T-cell (primary cell): ENCODE data around the gene SEPSECS. TPM values are rescaled to one million over a fixed set of nuclear protein-coding genes. Genes with fewer than 3 reads are reported as not detected.

Source experiments
- ATAC-seq, 4 experiments: fragments of 200-7000 bp in 3 of 4; fragments of 150-1000 bp in 1 of 4; cut with Tn5 transposase; replicated peaks in 1 of 4; 1 replicate in 3 of 4; 2 replicates in 1 of 4; pipeline ENCODE4 v1.10.0; 2021; ENCODE audit warnings: moderate library complexity in 3 of 4, mild to moderate bottlenecking in 2 of 4, moderate number of reproducible peaks in 1 of 4
- CTCF ChIA-PET, 2 donors: fragments of 300-600 bp; sonication (Branson Sonifier 250); formaldehyde crosslinking; loops; one replicate each; lab custom pipeline; 2022; ENCODE audit warnings: antibody characterized with exemption in 2 of 2; lab: Charles Lee
- POLR2A ChIA-PET, 2 donors: fragments of 300-600 bp; sonication (Branson Sonifier 250); formaldehyde crosslinking; loops; one replicate each; lab custom pipeline; 2022; ENCODE audit warnings: antibody characterized with exemption in 2 of 2; lab: Charles Lee
- DNase-seq, 35 experiments: peaks; one replicate each; pipeline versions ENCODE4 v3.0.0 to v3.0.0-alpha.2; 2013 to 2023
- H3K27ac ChIP-seq: one replicate; pipeline ENCODE4 v1.5.1; 2013; ENCODE audit warnings: low read length
- H3K27me3 ChIP-seq, 2 experiments: replicated peaks in 1 of 2; 1 replicate in 1 of 2; 2 replicates in 1 of 2; pipeline versions ENCODE4 v1.6.1 to v1.7.0; 2013; ENCODE audit warnings: low read length in 1 of 2, mixed read lengths in 1 of 2; ENCODE audit not compliant: control insufficient read depth in 2 of 2, insufficient read depth in 2 of 2; ENCODE audit errors: extremely low read depth in 1 of 2
- H3K36me3 ChIP-seq, 2 donors: 1 replicate in 1 of 2; 2 replicates in 1 of 2; pipeline versions ENCODE4 v1.6.1 to v1.7.0; 2013; ENCODE audit warnings: low read length in 1 of 2; ENCODE audit not compliant: control insufficient read depth in 2 of 2, insufficient read depth in 1 of 2; ENCODE audit errors: extremely low read depth in 1 of 2
- H3K4me1 ChIP-seq, 2 experiments: 1 replicate in 1 of 2; 2 replicates in 1 of 2; pipeline versions ENCODE4 v1.6.1 to v1.7.0; 2013; ENCODE audit warnings: low read length in 2 of 2, mixed read lengths in 1 of 2; ENCODE audit not compliant: insufficient read depth in 2 of 2, control insufficient read depth in 1 of 2; ENCODE audit errors: extremely low read depth in 1 of 2
- H3K4me3 ChIP-seq, 2 donors: 1 replicate in 1 of 2; 2 replicates in 1 of 2; pipeline versions ENCODE4 v1.5.1 to v1.7.0; 2013; ENCODE audit warnings: mild to moderate bottlenecking in 2 of 2, low read length in 1 of 2, moderate library complexity in 1 of 2; ENCODE audit not compliant: control insufficient read depth in 1 of 2; ENCODE audit errors: extremely low read depth in 1 of 2
- H3K9me3 ChIP-seq: 2 replicates; pipeline ENCODE4 v1.7.0; 2013
- H3K27ac Mint-ChIP-seq, 2 donors: one replicate each; pipeline ENCODE4 v1.8.0; 2020 to 2021; ENCODE audit warnings: mild to moderate bottlenecking in 2 of 2, mixed read lengths in 2 of 2
- H3K27me3 Mint-ChIP-seq, 2 donors: one replicate each; pipeline ENCODE4 v1.8.0; 2021 to 2022; ENCODE audit warnings: mixed read lengths in 2 of 2
- H3K36me3 Mint-ChIP-seq: one replicate; pipeline ENCODE4 v1.8.0; 2021; ENCODE audit warnings: mixed read lengths
- H3K4me1 Mint-ChIP-seq, 3 donors: one replicate each; pipeline ENCODE4 v1.8.0; 2020 to 2022; ENCODE audit warnings: mixed read lengths in 3 of 3, mild to moderate bottlenecking in 1 of 3
- H3K4me3 Mint-ChIP-seq, 3 donors: one replicate each; pipeline ENCODE4 v1.8.0; 2020 to 2022; ENCODE audit warnings: mild to moderate bottlenecking in 3 of 3, mixed read lengths in 3 of 3, moderate library complexity in 3 of 3
- H3K9me3 Mint-ChIP-seq, 3 donors: one replicate each; pipeline ENCODE4 v1.8.0; 2020 to 2022; ENCODE audit warnings: mixed read lengths in 3 of 3
- WGBS: methylation state at CpG from one replicate; pipeline ENCODE4 v1.1.5; 2013; ENCODE audit warnings: missing lambda C conversion rate; ENCODE audit not compliant: insufficient coverage; 5-methylcytosine and 5-hydroxymethylcytosine counted together
- total RNA-seq, 35 experiments: library from RNA in 6 of 35; stranded (reverse) in 6 of 35; fragments of 120-200 nt in 1 of 35; gene quantifications; one replicate each; pipeline versions ENCODE4 v1.2.1 to v1.2.4 and lab custom pipeline; 2013 to 2026

Gene SEPSECS
- total RNA-seq, 5 donors from 2014 or later (not counting 1 experiment from before 2014, with no cell fraction given), result 12.4 to 16.2 (median 15.0) TPM

DNA sequence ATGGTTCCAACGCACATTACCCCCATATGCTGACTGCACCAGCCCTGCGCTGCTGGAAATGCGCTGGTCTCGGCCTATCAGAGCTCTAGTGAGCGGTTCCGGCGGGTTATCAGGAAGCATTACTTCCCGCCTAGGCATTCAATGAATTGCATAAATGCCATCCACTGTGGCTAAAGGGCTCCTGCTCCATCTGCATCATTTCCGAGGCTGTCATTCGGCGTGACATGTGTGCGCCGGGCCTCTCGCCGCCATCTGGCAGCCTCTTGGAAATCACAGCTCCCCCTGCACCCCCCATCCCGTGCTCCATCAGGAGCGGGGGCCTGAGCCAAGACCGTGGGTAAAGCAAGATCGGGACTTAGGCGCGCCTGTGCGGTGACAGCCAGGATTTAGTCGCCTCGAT is 64.4 kb downstream of the SEPSECS start:
- Mint-ChIP-seq H3K4me3 (no peak overlapping the region), H3K27me3 (peaks cover 8 to 16% of the 10 kb centered on the region in 2 donors), H3K27ac (no peak overlapping the region), H3K4me1 (peaks cover 0 to 7% (median 2%) of the 10 kb centered on the region in 3 donors), H3K36me3 (no peaks in the 10 kb centered on the region), H3K9me3 (peaks cover 5 to 9% (median 7%) of the 10 kb centered on the region in 3 donors)
- Histone ChIP-seq H3K36me3 (no peaks in the 10 kb centered on the region), H3K27ac (no peak overlapping the region), H3K27me3 (peaks cover 0 to 22% of the 10 kb centered on the region in 2 experiments), H3K4me3 (no peak overlapping the region), H3K9me3 (no peaks in the 10 kb centered on the region), H3K4me1 (no peaks in the 10 kb centered on the region)
- POLR2A ChIA-PET, result no interaction called here
- ATAC-seq (no peak), DNase-seq (no peak)
- CTCF ChIA-PET, result interaction anchor here in 1 of 2 donors (0.5 kb wide), 1 partner anchor 87 kb away, joined by 3 read pairs; no protein-coding TSS in a partner anchor
- 93% methylated on average over 23 of the region's 24 CpGs for WGBS

DNA sequence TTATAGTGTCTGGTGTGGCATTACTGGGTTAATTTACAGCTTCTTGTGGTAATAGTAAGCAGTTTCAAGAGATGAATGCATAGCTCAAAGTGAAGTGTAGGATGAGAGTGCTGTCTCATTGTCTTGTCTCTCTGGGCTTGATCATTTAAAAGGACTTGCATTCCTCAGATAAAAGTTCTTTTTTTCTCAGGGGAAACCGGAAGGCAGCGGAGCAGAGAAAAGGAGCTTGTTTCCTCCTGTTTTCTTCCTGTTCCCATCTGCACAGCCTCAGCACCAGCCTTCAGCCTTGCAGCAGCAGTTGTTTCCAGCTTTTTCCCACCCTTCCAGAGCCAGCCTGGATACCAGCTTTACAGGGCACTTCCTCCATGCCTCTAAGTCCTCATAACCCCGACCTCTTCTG is 68.1 kb downstream of the SEPSECS start:
- H3K27me3 ChIP-seq, result peaks cover 0 to 54% of the 10 kb centered on the region in 2 experiments
- H3K27ac Mint-ChIP-seq, result no peak overlapping the region
- no peak overlapping the region for H3K4me3 Mint-ChIP-seq
- H3K4me1 Mint-ChIP-seq, result peaks cover 5 to 22% (median 12%) of the 10 kb centered on the region in 3 donors
- ChIA-PET POLR2A (no interaction called here), CTCF (no interaction called here)
- no peaks in the 10 kb centered on the region for H3K36me3 ChIP-seq
- peaks cover 5 to 9% (median 7%) of the 10 kb centered on the region in 3 donors for H3K9me3 Mint-ChIP-seq
- H3K9me3 ChIP-seq, result no peaks in the 10 kb centered on the region
- ATAC-seq (no peak), DNase-seq (no peak)
- WGBS, result 59% methylated on average over 2 of the region's 3 CpGs
- H3K4me1 ChIP-seq, result peaks cover 0 to 7% of the 10 kb centered on the region in 2 experiments
- H3K27me3 Mint-ChIP-seq, result peaks cover 28 to 37% of the 10 kb centered on the region in 2 donors
- no peak overlapping the region for H3K4me3 ChIP-seq
- H3K36me3 Mint-ChIP-seq, result no peaks in the 10 kb centered on the region
- H3K27ac ChIP-seq, result no peak overlapping the region

DNA sequence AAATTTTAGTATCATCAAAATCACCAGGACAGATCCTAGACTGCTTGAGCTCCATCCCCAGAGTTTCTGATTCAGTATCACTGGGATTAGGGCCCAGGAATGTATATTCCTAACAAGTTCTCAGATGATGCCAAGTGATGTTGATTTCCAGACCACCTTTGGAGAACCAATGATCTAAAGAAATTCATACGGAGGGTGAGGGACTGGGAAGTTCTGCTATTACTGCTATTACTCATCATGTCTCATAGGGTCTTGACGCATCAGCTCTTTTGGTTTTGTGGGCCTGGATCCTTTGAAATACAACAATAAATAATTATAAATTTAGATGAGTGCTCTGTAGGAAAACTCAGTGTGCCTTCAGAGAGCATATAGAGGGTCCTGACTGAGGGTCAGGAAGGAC is 69.7 kb downstream of the SEPSECS start:
- Histone ChIP-seq H3K27me3 (peaks cover 0 to 50% of the 10 kb centered on the region in 2 experiments), H3K4me3 (no peak overlapping the region), H3K4me1 (peaks cover 0 to 7% of the 10 kb centered on the region in 2 experiments), H3K27ac (no peak overlapping the region), H3K9me3 (no peaks in the 10 kb centered on the region), H3K36me3 (no peaks in the 10 kb centered on the region)
- POLR2A ChIA-PET, result no interaction called here
- WGBS, result no CpG with 5 or more reads among the region's 2 CpGs
- H3K4me3 Mint-ChIP-seq, result no peak overlapping the region
- no peak for DNase-seq
- H3K36me3 Mint-ChIP-seq, result no peaks in the 10 kb centered on the region
- no peak overlapping the region for H3K27ac Mint-ChIP-seq
- peaks cover 5 to 22% (median 12%) of the 10 kb centered on the region in 3 donors for H3K4me1 Mint-ChIP-seq
- CTCF ChIA-PET, result no interaction called here
- peaks cover 38 to 43% of the 10 kb centered on the region in 2 donors for H3K27me3 Mint-ChIP-seq
- H3K9me3 Mint-ChIP-seq, result peaks cover 5 to 9% (median 7%) of the 10 kb centered on the region in 3 donors
- ATAC-seq, result no peak

DNA sequence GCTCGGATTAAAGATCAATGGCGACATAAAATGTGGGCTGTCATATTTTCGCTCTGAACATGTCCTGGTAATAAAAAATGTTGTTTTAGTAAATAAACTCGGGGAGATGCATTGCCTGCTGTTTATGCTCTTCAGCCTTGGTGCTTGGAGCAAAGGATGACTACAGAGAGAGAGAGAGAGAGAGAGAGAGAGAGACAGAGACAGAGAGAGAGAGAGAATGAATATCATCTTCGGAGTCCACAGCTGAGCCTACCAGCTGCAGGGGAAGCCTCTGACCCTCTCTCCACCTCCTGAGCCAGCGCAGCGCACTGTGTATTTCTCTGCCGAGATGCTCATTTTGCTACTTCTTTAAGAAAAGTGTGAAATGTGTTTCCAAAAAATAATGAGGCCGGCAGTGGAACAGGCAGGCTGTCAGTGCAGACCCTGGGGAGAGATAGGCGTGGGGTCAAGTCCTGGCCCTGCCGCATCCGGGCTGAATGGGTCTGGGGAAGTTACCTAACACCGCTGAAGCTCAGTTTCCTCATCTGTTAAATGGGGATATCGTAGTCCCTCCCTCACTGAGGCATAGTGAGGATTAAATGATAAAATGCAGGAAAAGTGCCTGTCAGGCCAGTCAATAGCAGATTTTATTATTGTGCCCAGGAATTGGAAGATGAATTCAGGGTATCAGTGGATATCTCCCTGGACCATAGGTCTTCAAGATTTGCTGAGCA is 71.0 kb downstream of the SEPSECS start:
- H3K36me3 ChIP-seq, result no peaks in the 10 kb centered on the region
- H3K27ac ChIP-seq, result no peak overlapping the region
- POLR2A ChIA-PET, result no interaction called here
- peaks cover 5 to 9% (median 7%) of the 10 kb centered on the region in 3 donors for H3K9me3 Mint-ChIP-seq
- H3K4me1 Mint-ChIP-seq, result peaks cover 5 to 22% (median 12%) of the 10 kb centered on the region in 3 donors
- H3K27ac Mint-ChIP-seq, result no peak overlapping the region
- WGBS, result 75% methylated on average over 11 of the region's 14 CpGs
- peaks cover 41 to 46% of the 10 kb centered on the region in 2 donors for H3K27me3 Mint-ChIP-seq
- no peaks in the 10 kb centered on the region for H3K9me3 ChIP-seq
- CTCF ChIA-PET, result interaction anchor here in 1 of 2 donors (0.6 kb wide), 1 partner anchor 224 kb away, joined by 3 read pairs; no protein-coding TSS in a partner anchor
- no peaks in the 10 kb centered on the region for H3K36me3 Mint-ChIP-seq
- H3K4me3 ChIP-seq, result no peak overlapping the region
- no peak for DNase-seq
- peaks cover 0 to 56% of the 10 kb centered on the region in 2 experiments for H3K27me3 ChIP-seq
- peaks cover 0 to 7% of the 10 kb centered on the region in 2 experiments for H3K4me1 ChIP-seq
- ATAC-seq, result no peak
- peak overlapping the region in 1 of 3 donors; percentile 56 for H3K4me3 Mint-ChIP-seq

DNA sequence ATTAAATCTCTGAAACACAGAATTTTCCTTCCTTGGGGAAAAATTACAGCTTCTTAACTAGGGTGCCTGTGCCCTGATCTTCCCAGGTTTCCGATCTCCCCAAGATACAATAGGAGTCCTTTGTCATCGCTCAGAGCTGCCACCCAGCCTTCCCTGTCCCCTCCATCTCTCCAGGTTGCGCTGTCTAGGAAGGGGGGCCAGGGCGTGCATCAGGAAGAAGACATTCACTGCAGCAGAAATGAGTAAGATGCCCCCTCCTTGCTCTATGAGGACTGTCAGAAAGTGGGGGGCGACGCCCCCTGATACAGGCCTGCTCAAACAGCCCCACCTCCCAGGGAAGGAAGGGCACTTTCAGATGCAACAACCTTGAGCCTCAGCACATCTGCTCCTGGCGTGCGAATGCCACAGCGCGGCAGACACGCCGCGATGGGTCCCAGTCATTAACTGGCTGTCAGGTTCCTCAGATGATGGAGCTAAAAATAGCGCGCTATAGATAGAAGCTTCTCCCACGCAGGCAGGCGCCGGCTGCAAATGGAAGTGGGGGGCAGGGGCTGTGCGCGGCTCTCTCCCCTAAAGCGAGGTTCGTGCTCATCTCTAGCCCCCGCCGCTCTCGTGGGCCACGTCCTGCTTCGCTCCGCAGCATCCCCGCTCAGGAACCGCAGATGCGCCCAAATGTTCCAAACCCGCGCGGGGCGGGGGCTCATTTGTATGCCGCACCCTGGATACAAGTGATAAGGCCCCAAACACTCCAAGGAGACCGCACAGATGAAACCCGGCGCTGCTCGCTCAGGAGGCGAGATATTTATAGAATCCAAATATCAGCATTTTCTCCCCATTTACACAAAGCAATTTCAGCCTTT is 71.9 kb downstream of the SEPSECS start:
- DNase-seq (no peak), ATAC-seq (peak in 1 of 4 experiments; percentile 24)
- H3K27me3 Mint-ChIP-seq, result peaks cover 41 to 46% of the 10 kb centered on the region in 2 donors
- H3K27me3 ChIP-seq, result peaks cover 0 to 54% of the 10 kb centered on the region in 2 experiments
- H3K4me1 ChIP-seq, result peaks cover 0 to 7% of the 10 kb centered on the region in 2 experiments
- no peaks in the 10 kb centered on the region for H3K36me3 ChIP-seq
- no peak overlapping the region for H3K27ac Mint-ChIP-seq
- peaks cover 5 to 22% (median 12%) of the 10 kb centered on the region in 3 donors for H3K4me1 Mint-ChIP-seq
- CTCF ChIA-PET, result no interaction called here
- H3K27ac ChIP-seq, result no peak overlapping the region
- H3K9me3 ChIP-seq, result no peaks in the 10 kb centered on the region
- 9% methylated on average over 35 of the region's 41 CpGs for WGBS
- peak overlapping the region in 1 of 3 donors; percentile 56 for H3K4me3 Mint-ChIP-seq
- POLR2A ChIA-PET, result no interaction called here
- H3K36me3 Mint-ChIP-seq, result no peaks in the 10 kb centered on the region
- peak overlapping the region in 1 of 2 donors; percentile 5 for H3K4me3 ChIP-seq
- H3K9me3 Mint-ChIP-seq, result peaks cover 4 to 5% (median 5%) of the 10 kb centered on the region in 3 donors

DNA sequence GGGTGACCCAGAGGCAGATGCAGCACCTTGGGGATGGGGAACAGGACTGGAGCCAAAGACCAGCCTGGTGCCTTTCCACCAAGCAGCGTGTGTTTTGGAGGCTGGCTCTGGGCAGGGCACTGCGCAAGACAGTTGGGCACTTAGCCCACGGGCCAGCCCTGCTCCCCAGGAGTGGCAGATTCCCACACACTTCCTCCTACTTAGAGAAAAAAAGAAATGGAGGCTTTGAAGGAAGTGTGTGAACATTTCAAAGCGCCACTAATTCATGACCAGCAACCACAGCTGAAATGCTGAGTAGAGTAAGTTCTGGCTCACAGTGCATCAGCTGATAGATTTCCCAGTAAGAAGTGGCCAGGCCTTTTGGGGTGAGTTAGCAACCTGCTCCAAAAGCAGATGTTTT is 74.6 kb downstream of the SEPSECS start:
- WGBS, result 0% methylated on average over 1 of the region's 4 CpGs
- Histone ChIP-seq H3K9me3 (no peaks in the 10 kb centered on the region), H3K27me3 (peaks cover 0 to 45% of the 10 kb centered on the region in 2 experiments), H3K4me1 (peaks cover 0 to 7% of the 10 kb centered on the region in 2 experiments), H3K36me3 (no peaks in the 10 kb centered on the region), H3K27ac (no peak overlapping the region), H3K4me3 (no peak overlapping the region)
- Mint-ChIP-seq H3K27me3 (peaks cover 44 to 45% of the 10 kb centered on the region in 2 donors), H3K4me3 (no peak overlapping the region), H3K27ac (no peak overlapping the region), H3K36me3 (no peaks in the 10 kb centered on the region), H3K9me3 (no peaks in the 10 kb centered on the region), H3K4me1 (peaks cover 4 to 15% (median 12%) of the 10 kb centered on the region in 3 donors)
- DNase-seq, result no peak
- ChIA-PET POLR2A (no interaction called here), CTCF (no interaction called here)
- no peak for ATAC-seq
